ENCODE measurements around the gene NAP1L1. TPM values are rescaled to one million over a fixed set of nuclear protein-coding genes. Genes with fewer than 3 reads are reported as not detected.
"Not testable (repeated sequence)": the region's sequence is repeated elsewhere in the genome, so short reads cannot be mapped to it uniquely, and the experiment has no call there.

The NAP1L1 gene
- total RNA-seq, 1 experiment from 2014 or later: 467 TPM

DNA sequence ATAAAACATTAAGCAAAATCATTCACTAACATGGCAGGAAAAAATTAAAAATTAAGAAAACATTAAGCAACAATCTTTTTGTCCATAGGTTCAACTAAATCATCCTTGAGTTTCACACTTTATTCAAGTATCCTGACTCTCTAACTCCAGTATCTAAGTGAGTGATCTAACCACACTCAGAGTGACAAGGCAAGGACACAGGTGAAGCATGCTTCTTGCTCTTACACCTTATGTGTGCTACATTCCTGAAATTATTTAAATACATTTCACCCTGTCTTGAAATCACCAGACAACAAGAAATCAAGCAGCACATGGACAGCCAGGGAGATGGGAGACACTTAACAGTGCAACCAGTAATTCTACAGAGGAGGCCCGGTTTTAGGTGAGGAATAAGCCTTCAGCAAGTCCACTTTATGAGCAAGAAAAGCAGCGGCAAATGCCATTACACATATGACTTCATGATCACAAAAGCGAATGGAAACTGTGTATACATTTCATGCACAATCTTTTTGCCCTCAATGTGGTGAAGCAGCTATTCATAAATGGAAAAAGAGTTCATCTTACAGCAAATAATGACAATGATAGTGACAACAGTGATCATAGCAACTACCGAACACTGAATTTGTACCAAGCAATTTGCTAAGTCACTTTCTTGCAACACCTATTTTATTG, 90.3 kb downstream of the NAP1L1 start:
- CTCF ChIA-PET: interaction anchor here (0.6 kb wide), 1 partner anchor 33 kb away, joined by 3 read pairs; no protein-coding TSS in a partner anchor
- Mint-ChIP-seq H3K36me3 (ENCODE audit: insufficient read depth, unreplicated experiment) (peaks cover 2% of the 10 kb centered on the region), H3K27ac (ENCODE audit: unreplicated experiment) (peak overlapping the region; percentile 60), H3K27me3 (ENCODE audit: unreplicated experiment) (no peaks in the 10 kb centered on the region), H3K4me3 (ENCODE audit: low read depth, unreplicated experiment) (peak overlapping the region; percentile 7), H3K9me3 (ENCODE audit: low read depth, unreplicated experiment) (peaks cover under 1% of the 10 kb centered on the region), H3K4me1 (ENCODE audit: low read depth, unreplicated experiment) (peaks cover 74% of the 10 kb centered on the region)
- BruUV-seq (replicated peaks): no TSS peak
- DNase-seq: no peak
- intact Hi-C loops (cut with micrococcal nuclease; ENCODE audit: unreplicated experiment): no loop called here
- TF ChIP-seq, protein P1, sequence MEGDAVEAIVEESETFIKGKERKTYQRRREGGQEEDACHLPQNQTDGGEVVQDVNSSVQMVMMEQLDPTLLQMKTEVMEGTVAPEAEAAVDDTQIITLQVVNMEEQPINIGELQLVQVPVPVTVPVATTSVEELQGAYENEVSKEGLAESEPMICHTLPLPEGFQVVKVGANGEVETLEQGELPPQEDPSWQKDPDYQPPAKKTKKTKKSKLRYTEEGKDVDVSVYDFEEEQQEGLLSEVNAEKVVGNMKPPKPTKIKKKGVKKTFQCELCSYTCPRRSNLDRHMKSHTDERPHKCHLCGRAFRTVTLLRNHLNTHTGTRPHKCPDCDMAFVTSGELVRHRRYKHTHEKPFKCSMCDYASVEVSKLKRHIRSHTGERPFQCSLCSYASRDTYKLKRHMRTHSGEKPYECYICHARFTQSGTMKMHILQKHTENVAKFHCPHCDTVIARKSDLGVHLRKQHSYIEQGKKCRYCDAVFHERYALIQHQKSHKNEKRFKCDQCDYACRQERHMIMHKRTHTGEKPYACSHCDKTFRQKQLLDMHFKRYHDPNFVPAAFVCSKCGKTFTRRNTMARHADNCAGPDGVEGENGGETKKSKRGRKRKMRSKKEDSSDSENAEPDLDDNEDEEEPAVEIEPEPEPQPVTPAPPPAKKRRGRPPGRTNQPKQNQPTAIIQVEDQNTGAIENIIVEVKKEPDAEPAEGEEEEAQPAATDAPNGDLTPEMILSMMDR (IDR thresholded peaks at IDR 0.05; ENCODE audit: unreplicated experiment): no peak

DNA sequence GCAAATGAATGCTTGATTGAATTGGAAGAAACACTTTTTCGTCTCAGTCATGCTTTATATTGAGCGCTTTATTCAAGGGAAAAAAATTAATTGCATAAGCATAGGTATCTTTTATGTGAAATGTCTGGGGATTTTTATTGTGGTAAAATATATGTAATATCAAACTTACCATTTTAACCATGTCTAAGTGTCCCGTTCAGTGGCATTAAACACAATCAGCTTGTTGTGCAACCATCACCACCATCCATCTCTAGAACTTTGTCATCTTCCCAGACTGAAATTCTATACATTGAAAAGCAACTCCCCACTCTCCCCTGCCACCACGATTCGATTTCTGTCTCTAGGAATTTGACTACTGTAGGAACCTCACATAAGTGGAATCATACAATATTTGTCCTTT, 92.7 kb downstream of the NAP1L1 start:
- Mint-ChIP-seq H3K27ac (ENCODE audit: unreplicated experiment) (peak overlapping the region; percentile 14), H3K9me3 (ENCODE audit: low read depth, unreplicated experiment) (peaks cover 8% of the 10 kb centered on the region), H3K36me3 (ENCODE audit: insufficient read depth, unreplicated experiment) (peaks cover 10% of the 10 kb centered on the region), H3K4me3 (ENCODE audit: low read depth, unreplicated experiment) (no peak overlapping the region), H3K27me3 (ENCODE audit: unreplicated experiment) (no peaks in the 10 kb centered on the region), H3K4me1 (ENCODE audit: low read depth, unreplicated experiment) (peaks cover 60% of the 10 kb centered on the region)
- BruUV-seq (replicated peaks): no TSS peak
- intact Hi-C loops (cut with micrococcal nuclease; ENCODE audit: unreplicated experiment): no loop called here
- CTCF ChIA-PET: no interaction called here
- no peak for DNase-seq
- TF ChIP-seq, protein P1 (IDR thresholded peaks at IDR 0.05; ENCODE audit: unreplicated experiment): no peak

- no peak for DNase-seq
- Mint-ChIP-seq H3K9me3 (ENCODE audit: low read depth, unreplicated experiment) (peaks cover 8% of the 10 kb centered on the region), H3K4me3 (ENCODE audit: low read depth, unreplicated experiment) (no peak overlapping the region), H3K36me3 (ENCODE audit: insufficient read depth, unreplicated experiment) (peaks cover 10% of the 10 kb centered on the region), H3K27ac (ENCODE audit: unreplicated experiment) (peak overlapping the region; percentile 34), H3K4me1 (ENCODE audit: low read depth, unreplicated experiment) (peaks cover 60% of the 10 kb centered on the region), H3K27me3 (ENCODE audit: unreplicated experiment) (no peaks in the 10 kb centered on the region)
- TF ChIP-seq, protein P1 (IDR thresholded peaks at IDR 0.05; ENCODE audit: unreplicated experiment): no peak
- intact Hi-C loops (cut with micrococcal nuclease; ENCODE audit: unreplicated experiment): no loop called here
- CTCF ChIA-PET: interaction anchor here (0.6 to 0.7 kb wide), 2 partner anchors 38 to 445 kb away, joined by 3 to 4 read pairs; no protein-coding TSS in a partner anchor
- BruUV-seq (replicated peaks): no TSS peak
Measured at GRCh38 chr12:75990189-75990912, 94.1 kb downstream of the NAP1L1 start.

- not testable (repeated sequence) for BruUV-seq (replicated peaks)
- H3K4me1 Mint-ChIP-seq (ENCODE audit: low read depth, unreplicated experiment): peaks cover 67% of the 10 kb centered on the region
- intact Hi-C loops (cut with micrococcal nuclease; ENCODE audit: unreplicated experiment): loop anchor here (2.0 kb wide), 1 partner anchor 33 kb away; no protein-coding TSS in a partner anchor
Measured at GRCh38 chr12:75987709-75988108, 96.8 kb downstream of the NAP1L1 start.

More at GRCh38 chr12:75987709-75988108, 96.8 kb downstream of the NAP1L1 start:
- H3K9me3 Mint-ChIP-seq (ENCODE audit: low read depth, unreplicated experiment); H3K27me3 Mint-ChIP-seq (ENCODE audit: unreplicated experiment); DNase-seq; CTCF ChIA-PET; H3K4me3 Mint-ChIP-seq (ENCODE audit: low read depth, unreplicated experiment); H3K27ac Mint-ChIP-seq (ENCODE audit: unreplicated experiment): not testable (repeated sequence)
- peaks cover 31% of the 10 kb centered on the region for H3K36me3 Mint-ChIP-seq (ENCODE audit: insufficient read depth, unreplicated experiment)

Other genes with a start within 250 kb of the NAP1L1 start
- 143 and 151 TPM in 2 replicates for gene PHLDA1, start 52.9 kb downstream of the NAP1L1 start, total RNA-seq (2022)

Measured in Calu3 (cell line).